ENCODE results near the gene IL12B.
"Not testable (repeated sequence)": the region's sequence is repeated elsewhere in the genome, so short reads cannot be mapped to it uniquely, and the experiment has no call there.

Gene IL12B

DNA sequence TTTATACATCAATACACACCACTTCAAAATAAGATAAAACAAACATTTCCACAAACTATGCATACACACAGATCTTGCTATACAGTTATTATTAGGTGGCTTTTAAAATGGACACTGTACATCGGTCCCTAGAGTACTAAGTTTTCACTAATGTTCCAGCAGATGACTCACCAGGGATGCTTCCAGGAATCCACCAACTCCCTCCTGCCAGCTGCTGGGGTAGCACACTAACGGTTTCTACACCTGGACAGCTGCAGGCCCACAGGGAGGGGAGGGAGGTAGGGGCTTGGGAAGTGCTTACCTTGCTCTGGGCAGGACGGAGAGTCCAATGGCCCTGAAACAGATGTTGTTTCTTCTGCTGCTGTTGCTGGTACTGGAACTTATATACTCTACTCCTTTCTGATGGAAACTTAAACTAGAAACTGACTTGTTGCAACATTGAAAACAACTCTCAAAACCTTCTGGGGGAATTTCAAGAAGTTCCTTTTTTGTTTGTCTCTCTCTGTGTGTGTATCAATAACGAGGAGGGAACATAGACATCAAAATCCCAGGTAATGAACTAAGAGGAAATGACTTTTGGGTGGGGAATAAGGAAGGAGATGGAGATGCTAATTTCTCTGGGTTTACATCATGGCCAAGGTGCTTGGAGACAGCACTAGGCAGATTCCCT is at the start of gene IL12B:
Gene IL12B, minus strand, starts transcription at position 357 of the 670 bp plus-strand sequence. CDS start 3,705 bp downstream, outside the sequence.
- DNase-seq (ENCODE audit: low spot score in 2 of 2): no peak
- peak within 1 kb of the TSS; percentile 74 for H3K4me3 Mint-ChIP-seq
- no peak for ATAC-seq (replicated peaks; ENCODE audit: extremely low read depth, poor library complexity, severe bottlenecking)
- no peak within 1 kb of the TSS for H3K27ac Mint-ChIP-seq (ENCODE audit: low read depth)
- H3K4me1 Mint-ChIP-seq: peaks cover 18% of the 10 kb centered on the region
- H3K36me3 Mint-ChIP-seq (ENCODE audit: insufficient read depth): peaks cover 4% of the 10 kb centered on the region
- H3K9me3 Mint-ChIP-seq: no peaks in the 10 kb centered on the region
- peaks cover 9% of the 10 kb centered on the region for H3K27me3 Mint-ChIP-seq

DNA sequence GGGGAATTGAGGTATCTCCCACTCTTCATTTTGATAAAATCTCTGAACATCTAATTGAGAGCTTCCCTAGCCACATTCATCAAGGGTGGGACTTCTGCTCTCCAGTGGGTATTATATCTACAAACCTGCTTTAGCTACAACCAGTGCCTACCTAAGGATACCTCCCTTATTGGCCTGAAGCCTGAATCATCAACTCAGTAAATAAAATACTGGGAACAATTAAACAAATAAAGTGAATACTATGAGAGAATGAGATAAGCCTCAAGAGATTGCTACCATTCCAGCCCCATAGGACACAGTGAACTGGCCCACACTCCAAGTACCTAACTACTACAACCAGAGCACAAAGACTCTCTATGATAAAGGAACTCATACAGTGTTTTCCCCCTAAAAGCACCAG is 47.4 kb upstream of the IL12B start:
- H3K36me3 Mint-ChIP-seq (ENCODE audit: insufficient read depth): no peaks in the 10 kb centered on the region
- H3K4me1 Mint-ChIP-seq: no peaks in the 10 kb centered on the region
- H3K9me3 Mint-ChIP-seq: peaks cover 22% of the 10 kb centered on the region
- DNase-seq (ENCODE audit: low spot score in 2 of 2) (no peak), ATAC-seq (replicated peaks; ENCODE audit: extremely low read depth, poor library complexity, severe bottlenecking) (no peak)
- no peak overlapping the region for H3K4me3 Mint-ChIP-seq
- peaks cover 8% of the 10 kb centered on the region for H3K27me3 Mint-ChIP-seq
- H3K27ac Mint-ChIP-seq (ENCODE audit: low read depth): no peak overlapping the region

DNA sequence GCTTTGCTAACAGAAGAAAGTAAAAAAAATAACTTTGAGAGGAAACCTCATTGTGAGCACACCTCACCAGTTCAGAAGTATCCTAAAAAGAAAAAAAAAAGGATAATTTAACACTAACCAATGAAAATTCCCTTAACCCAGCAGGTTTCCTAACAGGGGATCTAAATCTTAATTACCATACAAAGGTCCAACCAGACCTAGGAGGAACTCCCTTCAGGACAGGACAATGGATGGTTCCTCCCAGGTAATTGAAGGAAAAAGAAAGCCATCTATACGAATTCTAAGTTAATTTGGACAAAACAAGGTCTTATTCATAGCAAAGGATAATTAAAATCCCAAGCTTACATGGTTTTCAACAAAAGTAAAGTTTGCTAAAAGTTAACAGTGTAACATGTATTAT is 37.6 kb upstream of the IL12B start:
- not testable (repeated sequence) for H3K27ac Mint-ChIP-seq (ENCODE audit: low read depth); H3K4me1 Mint-ChIP-seq; H3K9me3 Mint-ChIP-seq; H3K27me3 Mint-ChIP-seq; DNase-seq (ENCODE audit: low spot score in 2 of 2); H3K4me3 Mint-ChIP-seq; H3K36me3 Mint-ChIP-seq (ENCODE audit: insufficient read depth); ATAC-seq (replicated peaks; ENCODE audit: extremely low read depth, poor library complexity, severe bottlenecking)

DNA sequence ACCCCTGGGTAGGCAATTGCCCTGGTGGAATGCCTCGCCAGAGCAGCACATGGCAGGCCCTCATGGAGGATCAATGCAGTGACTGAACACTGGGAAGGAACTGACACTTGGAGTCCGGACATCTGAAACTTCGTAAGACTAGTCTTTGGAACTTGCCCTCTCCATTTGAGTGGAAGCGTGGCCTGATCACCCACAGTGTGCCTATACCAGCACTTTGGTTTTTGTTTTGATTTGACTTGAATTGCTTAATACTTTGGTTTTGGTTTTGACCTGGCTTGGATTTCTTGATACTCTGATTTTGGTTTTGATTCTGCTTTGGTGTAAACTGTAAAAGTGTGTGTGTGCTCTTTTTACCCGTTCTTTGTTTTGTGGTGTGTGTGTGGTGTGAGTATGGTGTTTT is 36.5 kb upstream of the IL12B start:
- H3K4me3 Mint-ChIP-seq; H3K27me3 Mint-ChIP-seq; H3K4me1 Mint-ChIP-seq; ATAC-seq (replicated peaks; ENCODE audit: extremely low read depth, poor library complexity, severe bottlenecking); DNase-seq (ENCODE audit: low spot score in 2 of 2); H3K36me3 Mint-ChIP-seq (ENCODE audit: insufficient read depth); H3K27ac Mint-ChIP-seq (ENCODE audit: low read depth); H3K9me3 Mint-ChIP-seq: not testable (repeated sequence)

DNA sequence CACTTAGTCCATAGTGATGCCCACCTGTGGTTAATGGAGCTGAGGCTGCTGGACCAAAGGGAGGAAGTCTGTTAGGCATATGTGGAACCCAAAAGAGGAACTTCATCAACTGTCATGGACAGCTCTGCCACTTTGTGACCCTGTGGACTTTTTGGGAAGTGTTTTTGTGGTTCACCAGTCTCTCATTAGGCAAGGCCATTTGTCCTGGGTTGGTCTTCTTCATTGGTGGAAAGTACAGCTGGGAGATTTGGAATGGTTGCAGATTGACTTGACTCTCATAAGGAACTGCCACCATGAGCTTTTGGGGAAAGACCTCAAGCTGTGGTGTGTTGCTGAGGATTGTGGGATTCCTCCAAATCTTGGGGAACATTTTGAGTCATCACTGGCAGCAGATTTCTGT is 31.9 kb upstream of the IL12B start:
- Mint-ChIP-seq H3K4me1 (peaks cover 6% of the 10 kb centered on the region), H3K4me3 (no peak overlapping the region), H3K9me3 (no peaks in the 10 kb centered on the region), H3K27ac (ENCODE audit: low read depth) (no peak overlapping the region), H3K36me3 (ENCODE audit: insufficient read depth) (no peaks in the 10 kb centered on the region), H3K27me3 (no peaks in the 10 kb centered on the region)
- no peak for ATAC-seq (replicated peaks; ENCODE audit: extremely low read depth, poor library complexity, severe bottlenecking)
- DNase-seq (ENCODE audit: low spot score in 2 of 2): no peak

DNA sequence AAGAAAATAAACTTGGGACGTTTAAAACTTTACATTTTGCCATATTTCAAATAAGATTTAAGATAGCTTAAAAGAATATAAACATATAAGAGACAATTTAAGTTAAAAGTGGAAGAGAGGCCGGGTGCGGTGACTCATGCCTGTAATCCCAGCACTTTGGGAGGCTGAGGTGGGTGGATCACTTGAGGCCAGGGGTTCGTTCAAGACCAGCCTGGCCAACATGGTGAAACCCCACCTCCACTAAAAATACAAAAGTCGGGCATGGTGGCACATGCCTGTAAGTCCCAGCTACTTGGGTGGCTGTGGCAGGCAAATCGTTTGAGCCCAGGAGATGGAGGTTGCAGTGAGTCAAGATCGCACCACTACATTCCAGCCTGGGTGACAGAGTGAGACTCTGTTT is 29.6 kb upstream of the IL12B start:
- DNase-seq (ENCODE audit: low spot score in 2 of 2); H3K27ac Mint-ChIP-seq (ENCODE audit: low read depth); H3K36me3 Mint-ChIP-seq (ENCODE audit: insufficient read depth); ATAC-seq (replicated peaks; ENCODE audit: extremely low read depth, poor library complexity, severe bottlenecking); H3K4me3 Mint-ChIP-seq; H3K4me1 Mint-ChIP-seq; H3K9me3 Mint-ChIP-seq: not testable (repeated sequence)
- peaks cover 15% of the 10 kb centered on the region for H3K27me3 Mint-ChIP-seq

DNA sequence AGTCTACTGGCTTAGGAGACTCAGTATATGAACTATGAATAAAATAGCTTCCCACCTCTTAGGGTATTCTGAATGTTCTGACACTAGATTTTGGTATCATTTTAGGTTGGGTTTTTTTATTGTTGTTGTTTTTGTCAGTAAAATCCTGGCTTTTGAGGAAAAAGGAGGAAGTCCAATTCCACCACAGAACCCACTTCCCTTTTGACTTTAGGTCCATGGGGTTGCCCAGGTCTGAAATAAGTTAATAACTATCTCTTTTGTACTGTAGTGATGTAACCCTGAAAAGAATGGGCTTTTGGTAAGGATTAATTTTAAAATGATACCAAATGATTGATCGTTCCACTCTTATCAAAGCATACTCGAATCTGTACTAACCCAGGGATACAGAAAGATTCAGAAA is 29.1 kb upstream of the IL12B start:
- Mint-ChIP-seq H3K27ac (ENCODE audit: low read depth) (no peak overlapping the region), H3K36me3 (ENCODE audit: insufficient read depth) (no peaks in the 10 kb centered on the region), H3K27me3 (peaks cover 15% of the 10 kb centered on the region), H3K4me3 (no peak overlapping the region), H3K9me3 (no peaks in the 10 kb centered on the region), H3K4me1 (no peaks in the 10 kb centered on the region)
- DNase-seq (ENCODE audit: low spot score in 2 of 2) (no peak), ATAC-seq (replicated peaks; ENCODE audit: extremely low read depth, poor library complexity, severe bottlenecking) (no peak)

DNA sequence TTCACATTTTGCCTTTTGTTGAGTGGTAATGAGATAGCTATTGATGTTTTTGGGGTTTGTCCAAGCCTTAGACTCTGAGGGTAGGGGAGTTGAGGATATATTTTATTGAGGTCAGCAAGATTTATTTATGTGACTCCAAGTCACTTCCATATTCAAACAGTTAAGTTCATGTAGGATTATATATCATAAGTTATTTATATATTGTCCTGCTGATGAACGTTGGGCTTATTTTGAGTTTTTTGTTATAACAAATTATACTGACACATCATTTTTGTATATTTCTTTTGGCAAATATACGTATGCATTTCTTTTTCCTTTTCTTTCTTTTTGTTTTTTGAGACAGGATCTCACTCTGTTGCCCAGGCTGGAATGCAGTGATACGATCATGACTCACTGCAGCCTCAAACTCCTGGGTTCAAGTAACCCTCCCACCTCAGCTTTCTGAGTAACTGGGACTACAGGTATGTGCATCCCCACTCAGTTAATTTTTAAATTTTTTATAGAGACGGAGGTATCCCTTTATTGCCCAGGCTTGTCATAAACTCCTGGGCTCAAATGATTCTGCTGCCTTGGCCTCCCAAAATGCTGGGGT is 23.5 kb upstream of the IL12B start:
- H3K4me1 Mint-ChIP-seq: no peaks in the 10 kb centered on the region
- no peak overlapping the region for H3K4me3 Mint-ChIP-seq
- H3K36me3 Mint-ChIP-seq (ENCODE audit: insufficient read depth): peaks cover 2% of the 10 kb centered on the region
- no peak for DNase-seq (ENCODE audit: low spot score in 2 of 2)
- H3K27me3 Mint-ChIP-seq: peaks cover 15% of the 10 kb centered on the region
- no peak overlapping the region for H3K27ac Mint-ChIP-seq (ENCODE audit: low read depth)
- no peak for ATAC-seq (replicated peaks; ENCODE audit: extremely low read depth, poor library complexity, severe bottlenecking)
- H3K9me3 Mint-ChIP-seq: no peaks in the 10 kb centered on the region

DNA sequence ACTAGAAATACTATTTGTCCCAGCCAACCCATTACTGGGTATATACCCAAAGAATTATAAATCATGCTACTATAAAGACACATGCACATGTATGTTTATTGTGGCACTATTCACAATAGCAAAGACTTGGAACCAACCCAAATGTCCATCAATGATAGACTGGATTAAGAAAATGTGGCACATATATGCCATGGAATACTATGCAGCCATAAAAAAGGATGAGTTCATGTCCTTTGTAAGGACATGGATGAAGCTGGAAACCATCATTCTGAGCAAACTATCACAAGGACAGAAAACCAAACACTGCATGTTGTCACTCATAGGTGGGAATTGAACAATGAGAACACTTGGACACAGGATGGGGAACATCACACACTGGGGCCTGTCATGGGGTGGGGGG is 20.4 kb upstream of the IL12B start:
- H3K4me1 Mint-ChIP-seq; H3K4me3 Mint-ChIP-seq; H3K36me3 Mint-ChIP-seq (ENCODE audit: insufficient read depth); DNase-seq (ENCODE audit: low spot score in 2 of 2); ATAC-seq (replicated peaks; ENCODE audit: extremely low read depth, poor library complexity, severe bottlenecking); H3K27me3 Mint-ChIP-seq; H3K27ac Mint-ChIP-seq (ENCODE audit: low read depth); H3K9me3 Mint-ChIP-seq: not testable (repeated sequence)

DNA sequence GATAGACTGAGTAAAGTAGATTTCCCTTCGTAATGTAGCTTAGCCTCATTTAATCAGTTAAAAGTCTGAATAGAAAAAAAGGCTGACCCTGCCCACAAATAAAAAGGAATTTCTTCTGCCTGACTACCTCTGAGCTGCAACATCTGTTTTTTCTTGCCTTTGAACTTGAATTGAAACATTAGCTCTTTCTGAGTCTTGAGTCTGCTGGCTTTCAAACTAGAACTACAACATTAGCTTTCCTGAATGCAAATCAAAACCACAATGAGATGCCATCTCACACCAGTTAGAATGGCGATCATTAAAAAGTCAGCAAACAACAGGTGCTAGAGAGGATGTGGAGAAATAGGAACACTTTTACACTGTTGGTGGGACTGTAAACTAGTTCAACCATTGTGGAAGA is 19.9 kb upstream of the IL12B start:
- H3K36me3 Mint-ChIP-seq (ENCODE audit: insufficient read depth); H3K27ac Mint-ChIP-seq (ENCODE audit: low read depth); DNase-seq (ENCODE audit: low spot score in 2 of 2); ATAC-seq (replicated peaks; ENCODE audit: extremely low read depth, poor library complexity, severe bottlenecking); H3K4me1 Mint-ChIP-seq; H3K27me3 Mint-ChIP-seq; H3K9me3 Mint-ChIP-seq; H3K4me3 Mint-ChIP-seq: not testable (repeated sequence)

DNA sequence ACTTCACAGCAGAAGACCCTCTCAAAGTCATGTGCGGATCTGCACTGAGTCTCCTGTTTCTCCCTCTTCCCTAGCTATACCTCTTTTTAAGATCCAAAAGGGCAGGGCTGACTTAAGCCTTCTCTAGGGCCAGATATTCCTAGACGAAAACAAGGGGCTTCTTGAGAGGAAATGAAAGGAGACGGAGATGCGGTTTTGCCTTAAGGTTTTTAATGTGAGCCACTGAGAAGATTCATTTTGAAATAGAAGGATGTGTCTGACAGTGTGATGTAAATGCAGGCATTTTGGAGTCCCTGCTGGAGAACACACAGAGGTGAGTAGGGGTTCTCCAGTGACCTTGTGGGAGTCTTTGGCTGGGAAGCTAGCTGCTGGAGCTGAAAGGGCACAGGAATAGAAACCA is 15.6 kb upstream of the IL12B start:
- no peak for ATAC-seq (replicated peaks; ENCODE audit: extremely low read depth, poor library complexity, severe bottlenecking)
- DNase-seq (ENCODE audit: low spot score in 2 of 2): no peak
- no peak overlapping the region for H3K4me3 Mint-ChIP-seq
- H3K4me1 Mint-ChIP-seq: peaks cover 18% of the 10 kb centered on the region
- no peaks in the 10 kb centered on the region for H3K27me3 Mint-ChIP-seq
- no peak overlapping the region for H3K27ac Mint-ChIP-seq (ENCODE audit: low read depth)
- peaks cover 2% of the 10 kb centered on the region for H3K36me3 Mint-ChIP-seq (ENCODE audit: insufficient read depth)
- H3K9me3 Mint-ChIP-seq: no peaks in the 10 kb centered on the region

DNA sequence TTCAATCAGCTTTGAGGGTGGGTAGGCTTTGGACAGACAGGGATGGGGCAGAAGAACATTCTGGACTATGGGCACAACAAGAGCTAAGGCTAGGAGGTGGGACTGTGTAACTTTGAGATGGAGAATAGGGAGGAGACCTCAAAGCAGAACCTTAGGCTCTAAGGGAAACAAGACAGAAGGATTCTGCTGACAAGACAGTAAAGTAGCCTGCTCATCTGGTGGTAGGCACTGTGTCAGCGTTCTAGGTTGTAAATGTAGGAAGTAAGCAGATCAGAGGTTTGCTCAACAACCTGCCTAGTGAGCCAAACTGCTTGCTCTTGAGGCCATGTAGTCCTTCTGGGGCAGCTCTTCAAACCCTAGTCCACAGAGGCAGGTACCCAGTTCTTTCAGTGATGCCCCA is 15.0 kb upstream of the IL12B start:
- H3K36me3 Mint-ChIP-seq (ENCODE audit: insufficient read depth): peaks cover 2% of the 10 kb centered on the region
- DNase-seq (ENCODE audit: low spot score in 2 of 2): no peak
- H3K27ac Mint-ChIP-seq (ENCODE audit: low read depth): no peak overlapping the region
- H3K27me3 Mint-ChIP-seq: no peaks in the 10 kb centered on the region
- peaks cover 23% of the 10 kb centered on the region for H3K4me1 Mint-ChIP-seq
- H3K9me3 Mint-ChIP-seq: no peaks in the 10 kb centered on the region
- ATAC-seq (replicated peaks; ENCODE audit: extremely low read depth, poor library complexity, severe bottlenecking): no peak
- no peak overlapping the region for H3K4me3 Mint-ChIP-seq

DNA sequence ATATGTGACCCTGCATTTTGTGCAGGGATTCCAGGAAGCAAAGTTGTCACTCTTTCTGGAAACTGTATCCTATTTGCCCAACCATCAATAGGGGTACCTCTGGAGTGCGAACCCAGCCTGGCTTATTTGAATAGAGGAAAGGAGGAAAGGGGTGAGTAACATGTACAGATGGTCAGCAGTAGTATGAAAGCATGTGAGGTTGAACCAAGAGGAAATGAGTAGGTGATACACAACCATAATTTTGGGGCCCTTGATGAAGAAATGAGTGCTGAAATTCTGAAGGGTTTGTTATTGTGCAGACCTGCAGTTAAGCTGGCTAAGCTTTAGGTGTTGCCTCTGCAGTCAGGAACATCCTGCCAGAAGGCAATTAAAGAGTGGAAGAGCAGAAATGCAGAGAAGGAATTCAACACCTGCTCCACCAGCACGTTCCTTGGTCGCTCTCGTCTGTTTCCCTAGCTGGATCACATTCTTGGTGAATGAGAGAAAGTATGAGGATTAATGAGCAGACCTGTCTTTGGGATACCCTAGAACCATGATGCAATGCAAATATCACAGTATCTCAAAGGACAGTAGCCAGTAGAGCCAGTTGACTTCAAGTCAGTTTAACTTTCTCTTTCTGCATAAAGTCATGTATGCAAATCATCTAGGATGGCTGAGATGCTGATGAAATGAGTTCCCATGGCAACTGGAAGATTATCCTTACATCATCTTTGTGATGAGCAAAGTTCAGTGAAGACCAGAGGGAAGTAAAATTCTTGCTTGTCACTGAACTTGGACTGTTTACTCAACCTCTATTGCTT is 13.2 kb upstream of the IL12B start:
- Mint-ChIP-seq H3K4me3 (no peak overlapping the region), H3K27ac (ENCODE audit: low read depth) (no peak overlapping the region), H3K9me3 (no peaks in the 10 kb centered on the region), H3K4me1 (peaks cover 35% of the 10 kb centered on the region), H3K36me3 (ENCODE audit: insufficient read depth) (no peaks in the 10 kb centered on the region), H3K27me3 (no peaks in the 10 kb centered on the region)
- DNase-seq (ENCODE audit: low spot score in 2 of 2) (no peak), ATAC-seq (replicated peaks; ENCODE audit: extremely low read depth, poor library complexity, severe bottlenecking) (no peak)
